ENCODE results near the gene PAX9. TPM values are rescaled to one million over a fixed set of nuclear protein-coding genes. Genes with fewer than 3 reads are reported as not detected.

The PAX9 gene
- total RNA-seq, 4 donors from 2014 or later: 1.3 to 6.0 (median 3.2) TPM

- DNase-seq (ENCODE audit: low spot score in 2 of 2): no peak
- TF ChIP-seq, protein P1, sequence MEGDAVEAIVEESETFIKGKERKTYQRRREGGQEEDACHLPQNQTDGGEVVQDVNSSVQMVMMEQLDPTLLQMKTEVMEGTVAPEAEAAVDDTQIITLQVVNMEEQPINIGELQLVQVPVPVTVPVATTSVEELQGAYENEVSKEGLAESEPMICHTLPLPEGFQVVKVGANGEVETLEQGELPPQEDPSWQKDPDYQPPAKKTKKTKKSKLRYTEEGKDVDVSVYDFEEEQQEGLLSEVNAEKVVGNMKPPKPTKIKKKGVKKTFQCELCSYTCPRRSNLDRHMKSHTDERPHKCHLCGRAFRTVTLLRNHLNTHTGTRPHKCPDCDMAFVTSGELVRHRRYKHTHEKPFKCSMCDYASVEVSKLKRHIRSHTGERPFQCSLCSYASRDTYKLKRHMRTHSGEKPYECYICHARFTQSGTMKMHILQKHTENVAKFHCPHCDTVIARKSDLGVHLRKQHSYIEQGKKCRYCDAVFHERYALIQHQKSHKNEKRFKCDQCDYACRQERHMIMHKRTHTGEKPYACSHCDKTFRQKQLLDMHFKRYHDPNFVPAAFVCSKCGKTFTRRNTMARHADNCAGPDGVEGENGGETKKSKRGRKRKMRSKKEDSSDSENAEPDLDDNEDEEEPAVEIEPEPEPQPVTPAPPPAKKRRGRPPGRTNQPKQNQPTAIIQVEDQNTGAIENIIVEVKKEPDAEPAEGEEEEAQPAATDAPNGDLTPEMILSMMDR (IDR thresholded peaks at IDR 0.05): no peak
- TF ChIP-seq POLR2A (IDR thresholded peaks at IDR 0.05) (no peak), EP300 (IDR thresholded peaks at IDR 0.05) (no peak)
- Histone ChIP-seq H3K27me3 (no peaks in the 10 kb centered on the region), H3K36me3 (no peaks in the 10 kb centered on the region), H3K4me3 (no peak overlapping the region), H3K9me3 (no peaks in the 10 kb centered on the region), H3K4me1 (no peaks in the 10 kb centered on the region), H3K27ac (no peak overlapping the region)
- WGBS, 2 donors: 78 to 83% methylated on average over 4 of the region's 4 CpGs
Observed at GRCh38 chr14:36713960-36714703, 52.5 kb downstream of the PAX9 start.

DNA sequence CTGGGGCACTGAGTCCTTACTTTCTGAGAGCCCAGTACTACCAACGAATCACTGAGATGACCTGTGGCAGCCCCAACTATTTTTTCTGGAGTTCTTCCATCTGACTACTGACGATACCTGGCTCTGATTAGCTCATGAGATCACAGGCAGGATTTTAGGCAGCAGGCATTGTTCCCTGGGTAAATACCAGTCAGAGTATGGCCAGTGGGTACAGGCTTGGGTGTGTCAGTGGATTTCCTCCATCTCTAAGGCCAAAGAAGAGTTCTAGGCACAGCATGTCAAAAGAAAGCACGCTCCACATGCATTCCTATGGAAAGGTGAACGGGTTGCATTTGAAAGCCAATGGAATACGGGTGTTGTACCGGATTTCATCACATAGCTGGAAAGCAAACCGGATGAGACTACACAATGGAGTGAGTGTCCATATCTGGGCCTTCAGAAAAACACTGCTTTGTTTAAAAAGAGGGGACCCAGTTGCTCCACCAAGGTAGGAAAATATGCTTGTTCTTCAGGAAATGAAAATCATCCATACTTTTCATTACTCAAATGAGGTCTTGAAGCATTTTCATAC is 55.0 kb downstream of the PAX9 start:
- Histone ChIP-seq H3K4me3 (no peak overlapping the region), H3K36me3 (no peaks in the 10 kb centered on the region), H3K27me3 (no peaks in the 10 kb centered on the region), H3K9me3 (no peaks in the 10 kb centered on the region), H3K27ac (no peak overlapping the region), H3K4me1 (no peaks in the 10 kb centered on the region)
- WGBS, 2 donors: 61 to 75% methylated on average over 7 of the region's 7 CpGs
- TF ChIP-seq EP300 (IDR thresholded peaks at IDR 0.05) (no peak), POLR2A (IDR thresholded peaks at IDR 0.05) (no peak)
- TF ChIP-seq, protein P1 (IDR thresholded peaks at IDR 0.05): no peak
- no peak for DNase-seq (ENCODE audit: low spot score in 2 of 2)

DNA sequence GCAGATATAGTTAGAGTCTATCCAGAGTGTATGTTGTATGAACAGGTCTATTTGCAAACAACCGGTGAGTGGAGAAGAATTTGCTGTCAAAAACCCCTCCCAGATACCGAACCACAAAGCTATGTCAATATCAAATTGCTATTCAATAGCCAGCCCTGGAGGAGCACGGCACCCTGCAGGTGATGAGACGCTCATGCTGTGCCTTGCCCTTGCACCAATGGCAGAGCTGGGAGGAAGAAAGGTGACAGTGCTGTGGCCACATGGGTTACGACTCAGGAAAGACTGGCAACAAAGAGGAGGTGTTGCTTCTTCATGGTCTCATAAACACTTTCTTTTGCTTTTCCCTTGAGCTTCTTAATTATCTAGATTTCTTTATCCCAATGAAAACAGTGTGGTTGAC is 55.7 kb downstream of the PAX9 start:
- H3K4me1 ChIP-seq: no peaks in the 10 kb centered on the region
- H3K4me3 ChIP-seq: no peak overlapping the region
- no peak overlapping the region for H3K27ac ChIP-seq
- no peak for DNase-seq (ENCODE audit: low spot score in 2 of 2)
- H3K27me3 ChIP-seq: no peaks in the 10 kb centered on the region
- WGBS, 2 donors: 55 to 63% methylated on average over 5 of the region's 5 CpGs
- TF ChIP-seq POLR2A (IDR thresholded peaks at IDR 0.05) (no peak), EP300 (IDR thresholded peaks at IDR 0.05) (no peak)
- TF ChIP-seq, protein P1 (IDR thresholded peaks at IDR 0.05): no peak
- no peaks in the 10 kb centered on the region for H3K36me3 ChIP-seq
- no peaks in the 10 kb centered on the region for H3K9me3 ChIP-seq

- DNase-seq (ENCODE audit: low spot score in 2 of 2): no peak
- TF ChIP-seq, protein P1 (IDR thresholded peaks at IDR 0.05): no peak
- TF ChIP-seq POLR2A (IDR thresholded peaks at IDR 0.05) (no peak), EP300 (IDR thresholded peaks at IDR 0.05) (no peak)
- Histone ChIP-seq H3K4me3 (no peak overlapping the region), H3K27me3 (no peaks in the 10 kb centered on the region), H3K27ac (no peak overlapping the region), H3K9me3 (no peaks in the 10 kb centered on the region), H3K36me3 (no peaks in the 10 kb centered on the region), H3K4me1 (no peaks in the 10 kb centered on the region)
- 31 to 36% methylated on average over 1 of the region's 1 CpG for WGBS, 2 donors
Observed at GRCh38 chr14:36718216-36718615, 56.6 kb downstream of the PAX9 start.

DNA sequence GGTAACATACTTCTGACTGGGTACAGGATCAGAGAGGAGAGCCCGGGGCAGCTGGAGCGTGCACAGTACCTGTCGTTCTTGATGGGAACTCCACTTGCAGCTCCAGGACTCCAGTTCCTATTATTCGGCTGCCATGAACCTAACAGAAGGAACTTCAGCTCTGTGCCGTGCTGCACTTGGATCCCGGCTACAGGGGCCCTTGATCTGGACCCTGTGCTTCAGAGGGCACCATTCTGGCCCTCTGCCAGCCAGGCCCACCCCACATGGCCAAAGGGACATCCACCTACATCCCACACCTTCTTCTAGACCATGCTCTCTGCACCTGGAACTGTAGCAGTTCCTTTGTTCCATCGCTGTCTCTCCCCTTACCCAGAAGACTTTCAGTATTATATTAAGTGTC is 58.2 kb downstream of the PAX9 start:
- no peaks in the 10 kb centered on the region for H3K36me3 ChIP-seq
- H3K27me3 ChIP-seq: no peaks in the 10 kb centered on the region
- TF ChIP-seq EP300 (IDR thresholded peaks at IDR 0.05): no peak
- TF ChIP-seq, protein P1 (IDR thresholded peaks at IDR 0.05): no peak
- TF ChIP-seq POLR2A (IDR thresholded peaks at IDR 0.05): no peak
- H3K27ac ChIP-seq: no peak overlapping the region
- WGBS, 2 donors: 86 to 88% methylated on average over 7 of the region's 7 CpGs
- no peaks in the 10 kb centered on the region for H3K4me1 ChIP-seq
- H3K9me3 ChIP-seq: no peaks in the 10 kb centered on the region
- H3K4me3 ChIP-seq: no peak overlapping the region
- DNase-seq (ENCODE audit: low spot score in 2 of 2): no peak

All from tibial nerve (tissue), 4 donors.